WTC11 (cell line): ENCODE measurements around the gene NINL. TPM values are rescaled to one million over a fixed set of nuclear protein-coding genes. Genes with fewer than 3 reads are reported as not detected.
A peak's percentile ranks its signal among the peaks of the same experiment; 100 is the strongest.

Experiments
- ATAC-seq: fragments of 200-7000 bp; cut with Tn5 transposase; 2 replicates; pipeline ENCODE4 v1.10.0; 2021; ENCODE audit warnings: mild to moderate bottlenecking, moderate library complexity
- CTCF ChIA-PET: fragments of 300-600 bp; sonication (Branson Sonifier 250); formaldehyde crosslinking; loops from one replicate; lab custom pipeline; 2021; ENCODE audit warnings: antibody characterized with exemption; lab: Charles Lee
- POLR2A ChIA-PET: fragments of 350-600 bp; sonication (Branson Sonifier 250); formaldehyde crosslinking; loops from one replicate; lab custom pipeline; 2021; ENCODE audit warnings: antibody characterized with exemption; lab: Charles Lee
- DNase-seq: peaks from one replicate; pipeline ENCODE4 v3.0.0; 2021; ENCODE audit warnings: low spot score
- H3K27ac Mint-ChIP-seq: 2 replicates; pipeline ENCODE4 v1.8.0; 2021; ENCODE audit warnings: mixed read lengths
- H3K27me3 Mint-ChIP-seq: 2 replicates; pipeline ENCODE4 v1.8.0; 2021; ENCODE audit warnings: low read depth, mild to moderate bottlenecking, moderate library complexity, mixed read lengths
- H3K36me3 Mint-ChIP-seq: 2 replicates; pipeline ENCODE4 v1.8.0; 2021; ENCODE audit warnings: mixed read lengths
- H3K4me1 Mint-ChIP-seq: 2 replicates; pipeline ENCODE4 v1.8.0; 2022; ENCODE audit warnings: mixed read lengths
- H3K4me3 Mint-ChIP-seq: 2 replicates; pipeline ENCODE4 v1.8.0; 2021; ENCODE audit warnings: mild to moderate bottlenecking, moderate library complexity, mixed read lengths
- H3K9me3 Mint-ChIP-seq: 2 replicates; pipeline ENCODE4 v1.8.0; 2021; ENCODE audit warnings: mixed read lengths
- AR ChIP-seq: fragments of 250-450 bp; sonication (Bioruptor Pico); IDR thresholded peaks from 2 replicates; pipeline ENCODE4 v1.9.0; 2021; ENCODE audit warnings: mild to moderate bottlenecking
- ARID4B ChIP-seq: sonication (generic); formaldehyde crosslinking; IDR thresholded peaks from 2 replicates; pipeline ENCODE4 v1.8.0; 2023; ENCODE audit warnings: missing genetic modification reagents, mild to moderate bottlenecking, borderline replicate concordance
- CREB1 ChIP-seq: sonication (generic); formaldehyde crosslinking; IDR thresholded peaks from 2 replicates; pipeline ENCODE4 v1.8.0; 2023; ENCODE audit warnings: mild to moderate bottlenecking, missing genetic modification reagents
- E2F4 ChIP-seq: sonication (generic); formaldehyde crosslinking; IDR thresholded peaks from 2 replicates; pipeline ENCODE4 v1.8.1; 2022; ENCODE audit warnings: low read depth, mild to moderate bottlenecking, moderate library complexity, missing genetic modification reagents, borderline replicate concordance
- EMX1 ChIP-seq: fragments of 250-450 bp; sonication (Bioruptor Pico); IDR thresholded peaks from 2 replicates; pipeline ENCODE4 v1.8.0; 2021; ENCODE audit warnings: mild to moderate bottlenecking
- ETV6 ChIP-seq: sonication (generic); formaldehyde crosslinking; IDR thresholded peaks from 2 replicates; pipeline ENCODE4 v1.8.1; 2022; ENCODE audit warnings: mild to moderate bottlenecking, missing genetic modification reagents
- HMGXB4 ChIP-seq: sonication (generic); formaldehyde crosslinking; IDR thresholded peaks from 2 replicates; pipeline ENCODE4 v1.8.1; 2023; ENCODE audit warnings: mild to moderate bottlenecking, moderate library complexity, missing genetic modification reagents
- OVOL2 ChIP-seq: fragments of 250-450 bp; sonication (Bioruptor Pico); IDR thresholded peaks from 2 replicates; pipeline ENCODE4 v1.9.0; 2021; ENCODE audit warnings: mild to moderate bottlenecking, borderline replicate concordance
- RELA ChIP-seq: sonication (generic); formaldehyde crosslinking; IDR thresholded peaks from 2 replicates; pipeline ENCODE4 v1.8.1; 2022; ENCODE audit warnings: missing genetic modification reagents, mild to moderate bottlenecking, borderline replicate concordance
- RORB ChIP-seq: fragments of 250-450 bp; sonication (Bioruptor Pico); IDR thresholded peaks from 2 replicates; pipeline ENCODE4 v1.9.0; 2021; ENCODE audit warnings: mild to moderate bottlenecking
- TEAD4 ChIP-seq: sonication (generic); formaldehyde crosslinking; IDR thresholded peaks from 2 replicates; pipeline ENCODE4 v1.8.0; 2022; ENCODE audit warnings: mild to moderate bottlenecking, missing genetic modification reagents
- ZNF416 ChIP-seq: fragments of 250-450 bp; sonication (Bioruptor Pico); IDR thresholded peaks from 2 replicates; pipeline ENCODE4 v1.9.0; 2021; ENCODE audit warnings: mild to moderate bottlenecking, inconsistent platforms
- ZNF512 ChIP-seq: sonication (generic); formaldehyde crosslinking; IDR thresholded peaks from 2 replicates; pipeline ENCODE4 v1.8.1; 2022; ENCODE audit warnings: missing genetic modification reagents, borderline replicate concordance
- total RNA-seq: library from RNA; stranded (reverse); gene quantifications from 3 replicates; pipeline ENCODE4 v1.2.3, GENCODE V29; 2021

Gene NINL
- total RNA-seq, 1 experiment from 2014 or later: 36.0 TPM

- ATAC-seq: no peak
- Mint-ChIP-seq H3K9me3 (no peaks in the 10 kb centered on the region), H3K27ac (peak overlapping the region; percentile 65), H3K4me1 (no peaks in the 10 kb centered on the region), H3K4me3 (no peak overlapping the region), H3K36me3 (peaks cover 49% of the 10 kb centered on the region), H3K27me3 (no peaks in the 10 kb centered on the region)
- no peak for TF ChIP-seq TEAD4 (CRISPR knock-in tag)
- TF ChIP-seq RORB: no peak
- TF ChIP-seq E2F4 (CRISPR knock-in tag): no peak
- no peak for TF ChIP-seq CREB1 (CRISPR knock-in tag)
- TF ChIP-seq AR (CRISPR knock-in tag): no peak
- TF ChIP-seq ARID4B (CRISPR knock-in tag): no peak
- no peak for TF ChIP-seq EMX1
- no peak for DNase-seq
- CTCF ChIA-PET: no interaction called here
- POLR2A ChIA-PET: no interaction called here
These were observed 131.0 kb downstream of the NINL start for GRCh38 chr20:25454153-25454900.

GRCh38 chr20:25453035-25453810, 132.1 kb downstream of the NINL start:
- Mint-ChIP-seq H3K27me3 (no peaks in the 10 kb centered on the region), H3K4me1 (no peaks in the 10 kb centered on the region), H3K4me3 (no peak overlapping the region), H3K36me3 (peaks cover 60% of the 10 kb centered on the region), H3K27ac (peak overlapping the region; percentile 37; the same call in 1 of the 2 replicates), H3K9me3 (peaks cover 4% of the 10 kb centered on the region; the same call in 1 of the 2 replicates)
- TF ChIP-seq OVOL2 (no peak), RELA (CRISPR knock-in tag) (no peak), ZNF416 (CRISPR knock-in tag) (no peak), ZNF512 (CRISPR knock-in tag) (no peak), HMGXB4 (no peak), ETV6 (CRISPR knock-in tag) (no peak)
- DNase-seq (no peak), ATAC-seq (no peak)
- ChIA-PET CTCF (interaction anchor here (1.0 kb wide), 1 partner anchor 17 kb away, joined by 3 read pairs; no protein-coding TSS in a partner anchor), POLR2A (no interaction called here)
